HG02623 (cell line): Measurements from ENCODE around the gene CYTH4.

ENCODE experiments used
- ATAC-seq: cut with Tn5 transposase; IDR thresholded peaks from one replicate; pipeline ENCODE4 v1.9.1; 2021; ENCODE audit warnings: moderate library complexity; ENCODE audit not compliant: unreplicated experiment

The CYTH4 gene

GRCh38 chr22:37308385-37309200 is 26.3 kb downstream of the CYTH4 start:
- no peak for ATAC-seq

DNA sequence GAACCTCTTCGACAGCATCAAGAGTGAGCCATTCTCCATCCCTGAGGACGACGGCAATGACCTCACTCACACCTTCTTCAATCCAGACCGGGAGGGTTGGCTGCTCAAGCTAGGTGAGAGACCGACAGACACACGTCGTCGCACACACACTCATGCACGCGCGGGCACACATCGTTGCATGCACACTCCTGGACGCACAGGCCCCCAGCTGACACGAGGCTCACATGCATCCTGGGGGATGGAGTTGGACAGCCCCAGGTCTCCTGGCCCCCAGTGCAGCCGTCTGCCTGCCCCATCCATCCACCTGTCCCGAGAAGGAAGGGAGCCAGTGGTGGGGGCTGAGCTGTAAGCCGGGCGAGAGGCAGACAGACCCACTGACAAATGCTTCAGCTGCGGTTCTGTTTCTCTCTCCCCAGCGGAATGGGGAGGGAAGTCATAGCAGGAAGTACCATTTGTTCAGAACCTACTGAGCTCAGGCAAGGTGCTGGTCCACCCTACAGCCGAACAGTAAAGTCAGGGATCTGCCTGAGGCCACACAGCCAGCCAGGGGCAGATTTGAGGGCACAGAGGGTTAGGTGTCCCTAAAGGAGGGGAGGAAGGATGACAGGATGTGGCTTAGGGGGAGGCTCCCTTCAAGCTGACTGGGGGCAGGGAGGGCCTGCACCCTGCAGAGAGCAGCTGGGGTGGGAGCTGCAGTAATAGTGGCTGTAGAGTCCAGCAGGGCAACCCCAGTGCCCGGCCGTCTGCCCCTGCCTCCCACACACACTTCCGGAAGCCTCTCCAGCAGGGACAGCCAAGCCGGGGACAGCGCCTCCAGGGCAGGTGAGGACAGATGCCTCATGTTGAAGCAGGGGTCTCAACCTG is 27.1 kb downstream of the CYTH4 start:
- no peak for ATAC-seq

GRCh38 chr22:37310075-37310606 is 27.8 kb downstream of the CYTH4 start:
- ATAC-seq: no peak

DNA sequence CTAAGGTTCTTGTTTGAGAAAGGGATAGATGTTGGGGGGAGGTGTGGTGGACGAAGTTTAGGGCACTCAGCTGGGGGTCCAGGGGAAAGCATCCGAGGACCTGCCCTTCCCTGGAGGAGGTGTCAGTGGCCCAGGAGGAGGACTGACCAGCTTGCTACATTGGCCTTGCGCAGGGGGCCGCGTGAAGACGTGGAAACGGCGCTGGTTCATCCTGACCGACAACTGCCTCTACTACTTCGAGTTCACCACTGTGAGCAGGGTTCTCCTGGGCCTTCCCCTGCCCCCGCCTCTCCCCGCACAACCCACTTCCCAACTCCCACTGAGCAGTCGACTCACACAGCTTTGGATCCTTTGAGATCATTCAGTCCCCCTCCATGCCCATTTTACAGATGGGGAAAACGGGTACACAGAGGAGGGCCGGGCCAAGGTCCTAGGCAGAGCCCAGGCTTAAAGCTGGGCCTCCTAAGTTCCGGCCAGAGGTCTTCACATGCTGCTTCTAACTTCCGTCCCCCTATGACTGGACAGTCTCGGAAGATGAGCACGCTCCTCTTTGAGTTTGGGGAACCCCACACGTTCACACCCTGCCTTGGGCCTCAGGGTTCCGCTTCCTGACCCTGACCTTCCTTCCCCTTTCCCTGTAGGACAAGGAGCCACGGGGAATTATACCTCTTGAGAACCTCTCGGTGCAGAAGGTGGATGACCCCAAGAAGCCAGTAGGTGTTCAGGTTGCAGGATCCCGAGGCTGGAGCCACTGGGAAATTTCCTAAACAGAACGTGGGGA is 28.7 kb downstream of the CYTH4 start:
- ATAC-seq: no peak

GRCh38 chr22:37311761-37312312 is 29.5 kb downstream of the CYTH4 start:
- no peak for ATAC-seq

GRCh38 chr22:37312549-37313183 is 30.4 kb downstream of the CYTH4 start:
- no peak for ATAC-seq

- no peak for ATAC-seq
These were observed 31.3 kb downstream of the CYTH4 start for GRCh38 chr22:37313376-37314314.

DNA sequence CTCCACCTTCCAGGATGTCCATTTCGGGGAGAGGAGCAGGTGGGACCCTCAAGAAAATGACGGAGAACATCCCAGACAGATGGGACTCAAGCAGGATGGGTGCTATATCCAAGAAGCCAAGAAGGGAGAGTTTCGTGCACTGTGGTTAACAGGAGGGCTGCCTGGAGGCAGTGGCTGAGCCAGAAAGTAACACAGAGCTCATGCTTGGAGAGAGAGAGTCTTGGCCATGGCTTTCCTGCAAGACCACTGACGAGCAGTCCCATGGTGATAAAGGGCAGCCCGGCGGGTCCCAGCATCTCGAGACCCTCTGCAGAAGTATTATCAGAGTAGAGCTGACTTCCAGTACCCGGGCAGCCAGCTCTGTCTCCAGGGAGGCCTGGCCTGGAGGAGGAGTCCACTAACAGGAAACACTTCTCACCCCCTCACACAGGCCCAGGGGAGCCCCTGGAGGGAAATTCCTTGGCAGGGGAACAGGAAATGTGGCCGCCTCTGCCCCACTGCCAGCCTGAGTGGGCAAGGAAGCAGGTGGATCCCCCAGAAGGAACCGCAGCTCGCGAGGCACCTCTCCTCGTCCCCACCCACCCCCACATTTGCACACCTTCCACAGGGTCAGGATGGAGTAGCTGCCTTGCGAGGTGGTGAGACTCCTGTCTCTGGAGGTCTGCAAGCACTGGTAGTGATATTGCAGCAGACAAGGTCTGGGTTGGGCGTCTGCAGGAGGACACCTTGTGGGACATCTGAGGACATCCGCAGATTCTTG is 32.2 kb downstream of the CYTH4 start:
- ATAC-seq: no peak

GRCh38 chr22:37316405-37316804 is 34.1 kb downstream of the CYTH4 start:
- ATAC-seq: no peak

DNA sequence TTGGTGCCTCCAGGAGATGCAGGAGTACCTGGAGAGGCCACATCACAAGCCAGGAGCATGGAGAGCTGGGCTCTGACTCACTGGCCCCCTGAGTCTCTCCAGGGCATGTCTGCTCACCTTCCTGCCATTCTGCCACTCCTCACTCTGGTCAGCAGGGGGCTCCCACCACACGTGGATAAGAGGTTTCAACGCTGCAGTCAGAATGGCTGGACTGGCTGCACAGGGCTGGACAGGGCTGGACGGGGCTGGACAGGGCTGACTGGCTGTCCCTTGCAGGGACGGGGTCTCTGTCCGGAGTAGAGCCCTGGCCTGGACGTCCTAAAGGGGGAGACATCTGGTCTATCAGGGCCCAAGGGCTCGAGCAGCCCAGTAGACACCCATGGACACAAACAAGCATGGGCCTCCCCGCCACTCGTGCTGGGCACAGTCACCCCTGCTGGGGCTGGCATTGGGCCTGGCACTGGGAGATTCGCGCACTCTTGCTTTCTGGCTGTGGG is 34.6 kb downstream of the CYTH4 start:
- no peak for ATAC-seq

DNA sequence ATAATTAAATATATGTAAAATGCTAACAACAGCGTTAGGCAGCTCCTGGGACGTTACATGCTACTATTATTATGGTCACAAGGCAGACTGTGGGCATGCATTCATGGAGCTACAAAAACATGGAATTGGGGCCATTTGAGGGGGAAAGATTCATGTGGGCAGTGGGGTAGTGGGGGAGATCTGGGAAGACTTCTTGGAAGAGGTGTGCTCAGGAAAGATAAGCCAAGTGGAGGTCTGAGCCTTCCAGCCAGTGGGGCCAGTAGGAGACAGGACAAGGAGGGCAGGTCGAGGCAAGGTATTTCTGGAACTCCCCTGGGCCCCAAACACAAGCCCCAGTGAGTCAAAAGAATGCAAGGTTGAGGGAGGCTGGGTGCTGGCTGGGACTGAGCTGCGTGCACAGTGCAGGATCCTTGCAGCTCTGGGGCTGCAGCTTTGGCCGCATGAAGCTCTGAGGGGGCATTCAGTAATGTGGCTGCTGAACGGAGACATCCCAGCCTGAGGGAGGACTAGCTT is 35.4 kb downstream of the CYTH4 start:
- ATAC-seq: no peak

- no peak for ATAC-seq
These were observed 36.2 kb downstream of the CYTH4 start for GRCh38 chr22:37318364-37319109.

DNA sequence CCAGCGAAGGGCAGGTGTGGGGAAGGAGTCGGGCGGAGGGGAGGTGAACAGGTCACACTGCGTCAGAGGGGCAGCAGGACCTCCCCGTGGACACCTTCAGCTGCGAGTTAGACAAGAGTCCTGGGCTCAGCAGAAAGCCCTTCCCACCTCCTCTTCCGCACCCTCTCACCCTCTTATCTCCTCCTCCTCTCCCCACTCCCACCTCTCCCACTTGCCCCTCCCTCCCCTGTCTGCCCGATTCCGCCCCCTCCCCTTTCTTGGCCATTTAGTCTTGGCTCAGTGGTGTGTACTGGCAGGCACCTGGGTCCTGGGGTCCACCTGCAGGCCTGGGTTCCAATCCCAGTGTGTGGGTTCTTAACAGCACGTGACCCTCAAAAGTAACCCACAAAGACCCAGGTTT is 37.2 kb downstream of the CYTH4 start:
- no peak for ATAC-seq

- ATAC-seq: no peak
These were observed 38.7 kb downstream of the CYTH4 start for GRCh38 chr22:37320726-37321677.

DNA sequence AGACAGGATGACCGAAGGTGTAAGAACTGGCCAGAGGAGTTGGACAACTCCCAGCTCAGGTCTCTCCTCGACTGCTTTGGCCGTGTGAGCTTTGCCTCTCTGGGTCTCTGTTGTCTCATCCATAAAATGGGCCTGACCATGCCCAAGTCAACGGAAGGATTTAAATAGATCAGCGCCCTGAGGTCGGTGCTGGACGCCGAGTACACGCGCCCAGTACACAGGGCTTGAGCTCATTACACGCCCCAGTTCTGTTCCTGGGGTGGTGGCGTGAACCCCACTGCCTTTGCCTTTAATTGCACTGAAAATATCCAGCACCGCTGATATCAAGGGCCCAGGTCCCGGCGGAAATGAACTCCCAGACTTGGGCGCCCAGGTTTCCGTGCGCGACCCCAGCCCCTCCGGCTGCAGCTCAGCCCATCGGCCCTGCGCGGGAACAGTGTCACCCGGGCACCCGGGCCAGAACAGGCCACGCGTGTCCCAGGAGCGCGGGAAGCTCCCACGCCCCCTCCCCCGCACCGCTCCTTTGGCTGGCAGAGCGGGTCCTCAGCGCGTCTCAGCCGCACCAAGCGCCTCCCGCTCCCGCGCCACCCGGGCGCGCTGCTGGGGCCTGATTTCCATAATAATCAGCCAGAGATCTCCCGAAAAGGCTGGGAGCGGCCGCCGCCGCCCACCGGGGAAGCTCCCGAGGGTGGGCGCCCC is 42.2 kb downstream of the CYTH4 start:
- ATAC-seq: no peak

DNA sequence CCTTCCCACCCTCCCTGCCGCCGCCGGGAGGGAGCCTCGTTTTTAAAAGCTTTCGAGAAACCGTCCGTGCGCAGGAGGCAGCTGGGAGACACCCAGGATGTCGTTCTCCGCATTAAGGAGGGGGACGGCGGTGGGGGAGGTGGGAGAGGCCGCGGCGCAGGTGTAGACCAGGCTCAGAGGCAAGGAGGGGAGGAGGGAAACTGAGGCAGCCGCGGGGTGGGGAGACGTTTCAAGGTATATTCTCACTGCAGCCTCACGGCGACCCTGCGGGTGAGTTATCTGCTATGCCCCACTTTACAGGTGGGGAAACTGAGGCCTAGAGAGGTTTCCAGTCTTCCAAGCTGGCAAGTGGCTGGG is 42.7 kb downstream of the CYTH4 start:
- ATAC-seq: no peak
